CD4-positive, alpha-beta T cell treated with Interleukin-6 at 100 ng/mL for 8 hours (primary cell): ENCODE data around the gene STK17B.

Experiments used
- DNase-seq: peaks from one replicate; pipeline ENCODE4 v3.0.0-alpha.2; 2020; ENCODE audit warnings: mixed read lengths, low spot score

STK17B gene

GRCh38 chr2:196183528-196184231, 12.3 kb upstream of the STK17B start:
- DNase-seq: no peak

GRCh38 chr2:196183172-196183473, 11.7 kb upstream of the STK17B start:
- DNase-seq: no peak

GRCh38 chr2:196182439-196183171, 11.2 kb upstream of the STK17B start:
- DNase-seq: peak; percentile 44

- no peak for DNase-seq
Observed at GRCh38 chr2:196181484-196181883, 10.1 kb upstream of the STK17B start.

- DNase-seq: no peak
Observed at GRCh38 chr2:196177124-196177523, 5.7 kb upstream of the STK17B start.

- DNase-seq: peak; percentile 93
Observed at GRCh38 chr2:196176142-196176738, 4.9 kb upstream of the STK17B start.

- no peak for DNase-seq
Observed at GRCh38 chr2:196174404-196174803, 3.0 kb upstream of the STK17B start.

GRCh38 chr2:196173505-196173904, 2.1 kb upstream of the STK17B start:
- DNase-seq: no peak

GRCh38 chr2:196172951-196173350, 1.6 kb upstream of the STK17B start:
- no peak for DNase-seq

GRCh38 chr2:196171946-196172345, 568 bp upstream of the STK17B start:
- no peak for DNase-seq

GRCh38 chr2:196170606-196171247, 651 bp downstream of the STK17B start:
- DNase-seq: peak; percentile 67

GRCh38 chr2:196170213-196170605, 1.2 kb downstream of the STK17B start:
- peak; percentile 60 for DNase-seq

GRCh38 chr2:196169516-196169915, 1.9 kb downstream of the STK17B start:
- DNase-seq: no peak

- DNase-seq: no peak
Observed at GRCh38 chr2:196168181-196168580, 3.2 kb downstream of the STK17B start.

GRCh38 chr2:196167666-196168065, 3.7 kb downstream of the STK17B start:
- no peak for DNase-seq

GRCh38 chr2:196166876-196167275, 4.5 kb downstream of the STK17B start:
- DNase-seq: peak; percentile 67

GRCh38 chr2:196165016-196165415, 6.4 kb downstream of the STK17B start:
- no peak for DNase-seq

- no peak for DNase-seq
Observed at GRCh38 chr2:196163285-196163684, 8.1 kb downstream of the STK17B start.

- DNase-seq: no peak
Observed at GRCh38 chr2:196162586-196163175, 8.7 kb downstream of the STK17B start.

- no peak for DNase-seq
Observed at GRCh38 chr2:196160946-196161345, 10.4 kb downstream of the STK17B start.

GRCh38 chr2:196160101-196160500, 11.3 kb downstream of the STK17B start:
- peak; percentile 82 for DNase-seq

- DNase-seq: no peak
Observed at GRCh38 chr2:196159221-196159892, 12.0 kb downstream of the STK17B start.
